ENCODE data around the gene CHD2.

CHD2 gene

GRCh38 chr15:93072411-93073394, 172.6 kb downstream of the CHD2 start:
- DNase-seq: peak; percentile 25

GRCh38 chr15:93073465-93073952, 173.4 kb downstream of the CHD2 start:
- DNase-seq: no peak

DNA sequence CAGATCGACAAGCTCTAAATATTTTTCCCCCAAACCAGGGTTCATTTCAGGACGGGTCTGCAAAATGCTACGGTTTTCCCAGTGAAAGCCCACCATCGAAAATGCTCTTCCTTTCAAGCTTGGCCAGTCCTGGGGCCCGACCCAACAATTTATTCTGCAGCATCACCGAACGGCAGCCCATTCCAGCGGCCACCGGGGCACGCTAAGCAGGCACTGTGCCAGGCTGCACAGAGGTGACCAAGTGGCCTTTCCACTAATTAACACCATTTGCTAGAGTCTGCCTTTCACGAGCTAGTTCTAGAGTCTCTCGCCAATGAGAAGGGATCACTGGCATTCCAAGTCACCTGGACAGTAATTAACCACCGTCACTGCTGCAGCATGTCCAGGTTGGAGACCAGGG, 174.5 kb downstream of the CHD2 start:
- no peak for DNase-seq

GRCh38 chr15:93076217-93076616, 176.1 kb downstream of the CHD2 start:
- DNase-seq: no peak

- no peak for DNase-seq
Observed at GRCh38 chr15:93076875-93077274, 176.8 kb downstream of the CHD2 start.
